Measurements from ENCODE around the gene TASL. TPM values are rescaled to one million over a fixed set of nuclear protein-coding genes. Genes with fewer than 3 reads are reported as not detected.

TASL gene
- total RNA-seq, 1 experiment from 2014 or later: not detected

DNA sequence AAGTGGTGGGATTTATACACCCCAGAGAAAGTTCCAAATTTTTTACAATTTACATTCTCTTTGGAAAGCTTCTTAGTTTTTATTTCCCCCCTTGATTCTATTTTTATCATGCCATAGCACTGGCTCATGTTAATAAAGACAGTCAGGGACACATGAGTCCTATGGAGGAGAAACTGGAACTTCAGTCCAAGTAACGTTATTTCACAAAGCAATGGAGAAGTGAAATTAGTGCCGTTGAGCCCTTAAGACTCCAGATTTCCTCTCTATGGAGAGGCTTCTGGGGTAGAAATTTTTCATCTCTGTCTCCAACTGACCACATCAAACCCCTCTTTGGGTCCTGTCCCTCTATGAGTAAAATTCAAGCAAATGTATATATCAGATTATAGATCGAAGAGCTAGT, 12.8 kb upstream of the TASL start:
- ChIA-PET CTCF (no interaction called here), POLR2A (ENCODE audit: low non-redundant PET) (no interaction called here)
- TF ChIP-seq CTCF (conservative IDR thresholded peaks at IDR 0.05; ENCODE audit: low read depth, low read length) (no peak), EZH2 (IDR thresholded peaks at IDR 0.05; ENCODE audit: borderline replicate concordance, low read depth, low read length, poor library complexity, severe bottlenecking) (no peak)
- H3K4me3 ChIP-seq (ENCODE audit: low read depth, low read length, poor library complexity, severe bottlenecking): no peak overlapping the region
- intact Hi-C loops (cut with micrococcal nuclease; ENCODE audit: unreplicated experiment): no loop called here
- DNase-seq (ENCODE audit: low spot score): no peak
- no peaks in the 10 kb centered on the region for H3K27me3 ChIP-seq (replicated peaks; ENCODE audit: insufficient read depth, low read depth, low read length, poor library complexity)
- BruUV-seq (replicated peaks): no TSS peak
- H3K9me3 ChIP-seq (ENCODE audit: low read depth, low read length, poor library complexity, severe bottlenecking): no peaks in the 10 kb centered on the region
- no peaks in the 10 kb centered on the region for H3K36me3 ChIP-seq (ENCODE audit: insufficient read depth, low read length, poor library complexity, severe bottlenecking)
- H3K4me1 ChIP-seq (ENCODE audit: insufficient read depth, low read length, poor library complexity, severe bottlenecking): no peaks in the 10 kb centered on the region
- H3K27ac ChIP-seq (ENCODE audit: low read depth, low read length, poor library complexity, severe bottlenecking): no peak overlapping the region

DNA sequence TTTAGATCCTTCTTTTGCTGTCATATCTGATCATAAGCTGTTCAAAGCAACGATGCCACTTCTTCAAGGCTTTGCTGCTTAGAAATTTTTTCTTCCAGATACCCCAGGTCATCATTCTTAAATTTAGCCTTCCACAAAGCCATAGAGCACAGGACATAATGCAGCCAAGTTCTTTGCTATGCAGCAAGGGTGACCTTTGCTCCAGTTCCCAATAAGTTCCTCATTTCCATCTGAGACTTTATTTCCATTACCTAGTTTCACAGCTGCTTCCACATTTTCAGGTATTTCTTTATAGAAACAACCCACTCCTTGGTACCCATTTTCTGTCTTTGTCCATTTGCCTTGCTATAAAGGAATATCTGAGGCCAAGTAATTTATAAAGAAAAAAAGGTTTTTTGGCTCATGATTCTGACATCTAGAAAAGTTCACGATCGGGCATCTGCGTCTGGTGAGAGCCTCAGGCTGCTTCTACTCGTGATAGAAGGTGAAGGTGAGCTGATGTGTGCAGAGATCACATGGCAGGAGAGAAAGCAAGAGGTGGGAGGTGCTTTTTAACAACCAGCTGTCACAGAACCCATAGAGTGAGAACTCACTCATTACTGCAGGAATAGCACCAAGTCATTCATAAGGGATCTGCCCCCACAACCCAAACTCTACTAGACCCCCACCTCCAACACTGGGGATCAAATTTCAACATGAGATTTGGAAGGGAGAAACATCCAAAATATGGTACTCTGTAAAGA, 11.8 kb upstream of the TASL start:
- no TSS peak for BruUV-seq (replicated peaks)
- H3K27ac ChIP-seq (ENCODE audit: low read depth, low read length, poor library complexity, severe bottlenecking): no peak overlapping the region
- TF ChIP-seq CTCF (conservative IDR thresholded peaks at IDR 0.05; ENCODE audit: low read depth, low read length) (no peak), EZH2 (IDR thresholded peaks at IDR 0.05; ENCODE audit: borderline replicate concordance, low read depth, low read length, poor library complexity, severe bottlenecking) (no peak)
- H3K4me1 ChIP-seq (ENCODE audit: insufficient read depth, low read length, poor library complexity, severe bottlenecking): no peaks in the 10 kb centered on the region
- ChIA-PET CTCF (no interaction called here), POLR2A (ENCODE audit: low non-redundant PET) (no interaction called here)
- H3K4me3 ChIP-seq (ENCODE audit: low read depth, low read length, poor library complexity, severe bottlenecking): no peak overlapping the region
- H3K36me3 ChIP-seq (ENCODE audit: insufficient read depth, low read length, poor library complexity, severe bottlenecking): no peaks in the 10 kb centered on the region
- no peak for DNase-seq (ENCODE audit: low spot score)
- H3K9me3 ChIP-seq (ENCODE audit: low read depth, low read length, poor library complexity, severe bottlenecking): no peaks in the 10 kb centered on the region
- no peaks in the 10 kb centered on the region for H3K27me3 ChIP-seq (replicated peaks; ENCODE audit: insufficient read depth, low read depth, low read length, poor library complexity)
- intact Hi-C loops (cut with micrococcal nuclease; ENCODE audit: unreplicated experiment): no loop called here

GRCh38 chrX:30586516-30586915, 8.9 kb upstream of the TASL start:
- H3K4me3 ChIP-seq (ENCODE audit: low read depth, low read length, poor library complexity, severe bottlenecking): no peak overlapping the region
- no peaks in the 10 kb centered on the region for H3K4me1 ChIP-seq (ENCODE audit: insufficient read depth, low read length, poor library complexity, severe bottlenecking)
- no peak overlapping the region for H3K27ac ChIP-seq (ENCODE audit: low read depth, low read length, poor library complexity, severe bottlenecking)
- H3K36me3 ChIP-seq (ENCODE audit: insufficient read depth, low read length, poor library complexity, severe bottlenecking): no peaks in the 10 kb centered on the region
- ChIA-PET POLR2A (ENCODE audit: low non-redundant PET) (interaction anchor here (0.7 kb wide), 1 partner anchor 743 kb away, joined by 3 read pairs; no protein-coding TSS in a partner anchor), CTCF (no interaction called here)
- no peaks in the 10 kb centered on the region for H3K27me3 ChIP-seq (replicated peaks; ENCODE audit: insufficient read depth, low read depth, low read length, poor library complexity)
- no peaks in the 10 kb centered on the region for H3K9me3 ChIP-seq (ENCODE audit: low read depth, low read length, poor library complexity, severe bottlenecking)
- no peak for DNase-seq (ENCODE audit: low spot score)
- no TSS peak for BruUV-seq (replicated peaks)
- TF ChIP-seq EZH2 (IDR thresholded peaks at IDR 0.05; ENCODE audit: borderline replicate concordance, low read depth, low read length, poor library complexity, severe bottlenecking): no peak
- no peak for TF ChIP-seq CTCF (conservative IDR thresholded peaks at IDR 0.05; ENCODE audit: low read depth, low read length)
- intact Hi-C loops (cut with micrococcal nuclease; ENCODE audit: unreplicated experiment): no loop called here

Measured in A673 (cell line).